WTC11 (cell line): Measurements from ENCODE around the gene GAB1. TPM values are rescaled to one million over a fixed set of nuclear protein-coding genes. Genes with fewer than 3 reads are reported as not detected.

Experiments
- ATAC-seq: fragments of 200-7000 bp; cut with Tn5 transposase; 2 replicates; pipeline ENCODE4 v1.10.0; 2021; ENCODE audit warnings: mild to moderate bottlenecking, moderate library complexity
- CTCF ChIA-PET: fragments of 300-600 bp; sonication (Branson Sonifier 250); formaldehyde crosslinking; loops from one replicate; lab custom pipeline; 2021; ENCODE audit warnings: antibody characterized with exemption; lab: Charles Lee
- POLR2A ChIA-PET: fragments of 350-600 bp; sonication (Branson Sonifier 250); formaldehyde crosslinking; loops from one replicate; lab custom pipeline; 2021; ENCODE audit warnings: antibody characterized with exemption; lab: Charles Lee
- DNase-seq: peaks from one replicate; pipeline ENCODE4 v3.0.0; 2021; ENCODE audit warnings: low spot score
- H3K27ac Mint-ChIP-seq: 2 replicates; pipeline ENCODE4 v1.8.0; 2021; ENCODE audit warnings: mixed read lengths
- H3K27me3 Mint-ChIP-seq: 2 replicates; pipeline ENCODE4 v1.8.0; 2021; ENCODE audit warnings: low read depth, mild to moderate bottlenecking, moderate library complexity, mixed read lengths
- H3K36me3 Mint-ChIP-seq: 2 replicates; pipeline ENCODE4 v1.8.0; 2021; ENCODE audit warnings: mixed read lengths
- H3K4me1 Mint-ChIP-seq: 2 replicates; pipeline ENCODE4 v1.8.0; 2022; ENCODE audit warnings: mixed read lengths
- H3K4me3 Mint-ChIP-seq: 2 replicates; pipeline ENCODE4 v1.8.0; 2021; ENCODE audit warnings: mild to moderate bottlenecking, moderate library complexity, mixed read lengths
- H3K9me3 Mint-ChIP-seq: 2 replicates; pipeline ENCODE4 v1.8.0; 2021; ENCODE audit warnings: mixed read lengths
- ATF2 ChIP-seq: sonication (generic); formaldehyde crosslinking; IDR thresholded peaks from 2 replicates; pipeline ENCODE4 v1.8.1; 2022; ENCODE audit warnings: low read depth, missing genetic modification reagents, borderline replicate concordance
- EMX1 ChIP-seq: fragments of 250-450 bp; sonication (Bioruptor Pico); IDR thresholded peaks from 2 replicates; pipeline ENCODE4 v1.8.0; 2021; ENCODE audit warnings: mild to moderate bottlenecking
- GRHL2 ChIP-seq: fragments of 250-450 bp; sonication (Bioruptor Pico); IDR thresholded peaks from 2 replicates; pipeline ENCODE4 v1.8.0; 2022; ENCODE audit warnings: mild to moderate bottlenecking, moderate library complexity; ENCODE audit not compliant: insufficient replicate concordance, severe bottlenecking
- GTF2I ChIP-seq: fragments of 250-450 bp; sonication (Bioruptor Pico); conservative IDR thresholded peaks from 2 replicates; pipeline ENCODE4 v1.4.0; 2021; ENCODE audit warnings: mild to moderate bottlenecking
- NR2C2 ChIP-seq: sonication (generic); formaldehyde crosslinking; IDR thresholded peaks from 2 replicates; pipeline ENCODE4 v1.8.0; 2022; ENCODE audit warnings: mild to moderate bottlenecking, missing genetic modification reagents
- PRRX2 ChIP-seq: fragments of 250-450 bp; sonication (Bioruptor Pico); IDR thresholded peaks from 2 replicates; pipeline ENCODE4 v1.8.0; 2021; ENCODE audit warnings: mild to moderate bottlenecking
- RORB ChIP-seq: fragments of 250-450 bp; sonication (Bioruptor Pico); IDR thresholded peaks from 2 replicates; pipeline ENCODE4 v1.9.0; 2021; ENCODE audit warnings: mild to moderate bottlenecking
- SP1 ChIP-seq: sonication (generic); formaldehyde crosslinking; conservative IDR thresholded peaks from 2 replicates; pipeline ENCODE4 v1.8.1; 2022; ENCODE audit warnings: missing genetic modification reagents
- USF1 ChIP-seq: sonication (generic); formaldehyde crosslinking; IDR thresholded peaks from 2 replicates; pipeline ENCODE4 v1.8.0; 2022; ENCODE audit warnings: mild to moderate bottlenecking, missing genetic modification reagents
- ZNF121 ChIP-seq: sonication (generic); formaldehyde crosslinking; IDR thresholded peaks from 2 replicates; pipeline ENCODE4 v1.8.0; 2023; ENCODE audit warnings: missing genetic modification reagents
- ZNF138 ChIP-seq: sonication (generic); formaldehyde crosslinking; conservative IDR thresholded peaks from 2 replicates; pipeline ENCODE4 v1.8.1; 2022; ENCODE audit warnings: mild to moderate bottlenecking, moderate library complexity, missing genetic modification reagents
- ZNF423 ChIP-seq: fragments of 250-450 bp; sonication (Bioruptor Pico); IDR thresholded peaks from 2 replicates; pipeline ENCODE4 v2.1.2; 2022; ENCODE audit warnings: mild to moderate bottlenecking, moderate library complexity
- ZNF532 ChIP-seq: fragments of 250-450 bp; sonication (Bioruptor Pico); IDR thresholded peaks from 2 replicates; pipeline ENCODE4 v1.9.0; 2021; ENCODE audit warnings: mild to moderate bottlenecking, borderline replicate concordance
- total RNA-seq: library from RNA; stranded (reverse); gene quantifications from 3 replicates; pipeline ENCODE4 v1.2.3, GENCODE V29; 2021
- TF ChIP-seq, protein P1 (sequence below): sonication (generic); formaldehyde crosslinking; conservative IDR thresholded peaks from 2 replicates; pipeline ENCODE4 v1.8.1; 2022; ENCODE audit warnings: mild to moderate bottlenecking, missing genetic modification reagents
- TF ChIP-seq, protein P2 (sequence below): sonication (generic); formaldehyde crosslinking; IDR thresholded peaks from 2 replicates; pipeline ENCODE4 v1.8.1; 2022; ENCODE audit warnings: low read depth, mild to moderate bottlenecking, moderate library complexity, missing genetic modification reagents, borderline replicate concordance
- TF ChIP-seq, protein P3 (sequence below): sonication (generic); formaldehyde crosslinking; IDR thresholded peaks from 2 replicates; pipeline ENCODE4 v1.8.1; 2022; ENCODE audit warnings: mild to moderate bottlenecking, moderate library complexity, missing genetic modification reagents

The GAB1 gene
- total RNA-seq, 1 experiment from 2014 or later, result 17.4 TPM

DNA sequence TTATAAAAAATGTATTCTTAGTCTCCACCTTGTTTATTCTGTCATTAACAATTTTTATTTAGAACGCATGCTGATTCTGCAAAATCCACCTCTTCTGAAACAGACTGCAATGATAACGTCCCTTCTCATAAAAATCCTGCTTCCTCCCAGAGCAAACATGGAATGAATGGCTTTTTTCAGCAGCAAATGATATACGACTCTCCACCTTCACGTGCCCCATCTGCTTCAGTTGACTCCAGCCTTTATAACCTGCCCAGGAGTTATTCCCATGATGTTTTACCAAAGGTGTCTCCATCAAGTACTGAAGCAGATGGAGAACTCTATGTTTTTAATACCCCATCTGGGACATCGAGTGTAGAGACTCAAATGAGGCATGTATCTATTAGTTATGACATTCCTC, 101.3 kb downstream of the GAB1 start:
- ChIA-PET POLR2A (no interaction called here), CTCF (no interaction called here)
- no peaks in the 10 kb centered on the region for H3K27me3 Mint-ChIP-seq
- TF ChIP-seq EMX1 (CRISPR knock-in tag) (no peak), PRRX2 (CRISPR knock-in tag) (no peak)
- ATAC-seq (no peak), DNase-seq (no peak)
- H3K4me3 Mint-ChIP-seq, result no peak overlapping the region
- peaks cover 23% of the 10 kb centered on the region for H3K4me1 Mint-ChIP-seq
- peaks cover 17% of the 10 kb centered on the region for H3K36me3 Mint-ChIP-seq
- no peak overlapping the region; the same call in 1 of the 2 replicates for H3K27ac Mint-ChIP-seq
- no peaks in the 10 kb centered on the region for H3K9me3 Mint-ChIP-seq

DNA sequence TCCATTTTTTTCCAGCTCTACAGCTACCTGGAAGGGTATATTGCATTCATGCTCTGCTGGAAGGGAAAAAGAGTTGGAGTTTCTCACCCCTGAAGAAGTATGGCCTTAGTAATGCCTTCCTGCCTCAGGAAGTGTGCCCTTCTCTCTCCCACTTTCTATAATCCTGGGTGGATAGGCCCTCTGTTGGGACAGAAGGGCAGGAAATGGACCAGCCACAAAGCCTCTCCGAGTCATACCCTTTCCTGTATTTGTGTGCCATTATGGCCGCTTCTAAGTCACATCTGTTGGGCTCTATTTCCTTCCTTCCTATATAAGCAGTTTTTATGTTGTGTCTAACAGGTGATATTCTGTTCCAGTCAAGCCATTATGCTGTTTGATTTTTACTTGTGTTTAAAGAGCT, 102.0 kb downstream of the GAB1 start:
- DNase-seq (no peak), ATAC-seq (no peak)
- H3K4me1 Mint-ChIP-seq, result peaks cover 17% of the 10 kb centered on the region
- no peak for TF ChIP-seq SP1 (CRISPR knock-in tag)
- TF ChIP-seq, protein P1, sequence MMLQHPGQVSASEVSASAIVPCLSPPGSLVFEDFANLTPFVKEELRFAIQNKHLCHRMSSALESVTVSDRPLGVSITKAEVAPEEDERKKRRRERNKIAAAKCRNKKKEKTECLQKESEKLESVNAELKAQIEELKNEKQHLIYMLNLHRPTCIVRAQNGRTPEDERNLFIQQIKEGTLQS (CRISPR knock-in tag), result no peak
- no peak for TF ChIP-seq ZNF138 (CRISPR knock-in tag)
- TF ChIP-seq ZNF532 (CRISPR knock-in tag), result no peak
- TF ChIP-seq GRHL2 (CRISPR knock-in tag), result no peak
- TF ChIP-seq ZNF423, result no peak
- no peak for TF ChIP-seq ZNF121 (CRISPR knock-in tag)
- TF ChIP-seq, protein P2, sequence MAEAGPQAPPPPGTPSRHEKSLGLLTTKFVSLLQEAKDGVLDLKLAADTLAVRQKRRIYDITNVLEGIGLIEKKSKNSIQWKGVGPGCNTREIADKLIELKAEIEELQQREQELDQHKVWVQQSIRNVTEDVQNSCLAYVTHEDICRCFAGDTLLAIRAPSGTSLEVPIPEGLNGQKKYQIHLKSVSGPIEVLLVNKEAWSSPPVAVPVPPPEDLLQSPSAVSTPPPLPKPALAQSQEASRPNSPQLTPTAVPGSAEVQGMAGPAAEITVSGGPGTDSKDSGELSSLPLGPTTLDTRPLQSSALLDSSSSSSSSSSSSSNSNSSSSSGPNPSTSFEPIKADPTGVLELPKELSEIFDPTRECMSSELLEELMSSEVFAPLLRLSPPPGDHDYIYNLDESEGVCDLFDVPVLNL, result no peak
- TF ChIP-seq, protein P3, sequence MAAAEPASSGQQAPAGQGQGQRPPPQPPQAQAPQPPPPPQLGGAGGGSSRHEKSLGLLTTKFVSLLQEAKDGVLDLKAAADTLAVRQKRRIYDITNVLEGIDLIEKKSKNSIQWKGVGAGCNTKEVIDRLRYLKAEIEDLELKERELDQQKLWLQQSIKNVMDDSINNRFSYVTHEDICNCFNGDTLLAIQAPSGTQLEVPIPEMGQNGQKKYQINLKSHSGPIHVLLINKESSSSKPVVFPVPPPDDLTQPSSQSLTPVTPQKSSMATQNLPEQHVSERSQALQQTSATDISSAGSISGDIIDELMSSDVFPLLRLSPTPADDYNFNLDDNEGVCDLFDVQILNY (CRISPR knock-in tag), result no peak
- TF ChIP-seq USF1, result no peak
- no peak for TF ChIP-seq NR2C2 (CRISPR knock-in tag)
- TF ChIP-seq ATF2, result no peak
- no peak for TF ChIP-seq GTF2I (CRISPR knock-in tag)
- TF ChIP-seq PRRX2 (CRISPR knock-in tag), result no peak
- no peak for TF ChIP-seq RORB
- no peak overlapping the region for H3K27ac Mint-ChIP-seq
- H3K27me3 Mint-ChIP-seq, result no peaks in the 10 kb centered on the region
- H3K36me3 Mint-ChIP-seq, result peaks cover 16% of the 10 kb centered on the region
- H3K9me3 Mint-ChIP-seq, result no peaks in the 10 kb centered on the region
- ChIA-PET CTCF (no interaction called here), POLR2A (no interaction called here)
- H3K4me3 Mint-ChIP-seq, result no peak overlapping the region
